ENCODE measurements around the gene ACP1.
A peak's percentile ranks its signal among the peaks of the same experiment; 100 is the strongest.

The ACP1 gene

GRCh38 chr2:264493-265468 is at the start of gene ACP1:
Gene ACP1, plus strand, starts transcription at chr2:264947. Its CDS starts 18 bp downstream, at chr2:264965.
- peak; percentile 81 for DNase-seq (ENCODE audit: extremely low read depth, low read depth)
- TF ChIP-seq CTCF (IDR thresholded peaks at IDR 0.05; ENCODE audit: low read depth, low read length) = no peak

- DNase-seq (ENCODE audit: extremely low read depth, low read depth) = no peak
- TF ChIP-seq CTCF (IDR thresholded peaks at IDR 0.05; ENCODE audit: low read depth, low read length) = no peak
Measured at GRCh38 chr2:216068-216467, 48.7 kb upstream of the ACP1 start.

GRCh38 chr2:223451-223850 is 41.3 kb upstream of the ACP1 start:
- no peak for DNase-seq (ENCODE audit: extremely low read depth, low read depth)
- no peak for TF ChIP-seq CTCF (IDR thresholded peaks at IDR 0.05; ENCODE audit: low read depth, low read length)

- no peak for TF ChIP-seq CTCF (IDR thresholded peaks at IDR 0.05; ENCODE audit: low read depth, low read length)
Measured at GRCh38 chr2:223971-224760, 40.6 kb upstream of the ACP1 start.

GRCh38 chr2:228115-228514 is 36.6 kb upstream of the ACP1 start:
- DNase-seq (ENCODE audit: extremely low read depth, low read depth) = no peak
- TF ChIP-seq CTCF (IDR thresholded peaks at IDR 0.05; ENCODE audit: low read depth, low read length) = no peak

More at GRCh38 chr2:223971-224760, 40.6 kb upstream of the ACP1 start:
- no peak for DNase-seq (ENCODE audit: extremely low read depth, low read depth)

GRCh38 chr2:228518-229278 is 36.0 kb upstream of the ACP1 start:
- no peak for DNase-seq (ENCODE audit: extremely low read depth, low read depth)
- TF ChIP-seq CTCF (IDR thresholded peaks at IDR 0.05; ENCODE audit: low read depth, low read length) = no peak

Data from AG09319 (cell line).